Gastrocnemius medialis (tissue), 4 donors: ENCODE data around the gene KIN. TPM values are rescaled to one million over a fixed set of nuclear protein-coding genes. Genes with fewer than 3 reads are reported as not detected.
"Not testable (repeated sequence)": the region's sequence is repeated elsewhere in the genome, so short reads cannot be mapped to it uniquely, and the experiment has no call there.

ENCODE experiments used
- ATAC-seq, 2 donors: fragments of 150-250 bp; one replicate each; pipeline ENCODE4 v1.9.1; 2016
- DNase-seq, 2 donors: peaks; one replicate each; pipeline ENCODE4 v3.0.0-alpha.2; 2019
- H3K27ac ChIP-seq, 4 donors: fragments of 200-600 bp; sonication (generic); 1 replicate in 1 of 4; 2 replicates in 3 of 4; pipeline ENCODE4 v1.5.1; 2016 to 2018; ENCODE audit warnings: mild to moderate bottlenecking in 2 of 4, moderate library complexity in 1 of 4
- H3K27me3 ChIP-seq, 3 donors: fragments of 200-600 bp; sonication (generic) in 2 of 3; 1 replicate in 1 of 3; 2 replicates in 2 of 3; pipeline versions ENCODE4 v1.5.1 to v1.6.0; 2016 to 2019; ENCODE audit warnings: mild to moderate bottlenecking in 1 of 3, moderate library complexity in 1 of 3
- H3K36me3 ChIP-seq, 2 donors: fragments of 200-600 bp; sonication (generic) in 1 of 2; one replicate each; pipeline ENCODE4 v1.5.1; 2017 to 2018
- H3K4me1 ChIP-seq, 2 donors: fragments of 200-600 bp; sonication (generic) in 1 of 2; one replicate each; pipeline ENCODE4 v1.5.1; 2016 to 2017; ENCODE audit warnings: mild to moderate bottlenecking in 2 of 2
- H3K4me3 ChIP-seq, 4 donors: fragments of 200-600 bp; sonication (generic) in 3 of 4; 1 replicate in 1 of 4; 2 replicates in 3 of 4; pipeline ENCODE4 v1.5.1; 2016 to 2019; ENCODE audit warnings: mild to moderate bottlenecking in 2 of 4
- H3K9me3 ChIP-seq, 3 donors: fragments of 200-600 bp; sonication (generic) in 2 of 3; 1 replicate in 1 of 3; 2 replicates in 2 of 3; pipeline ENCODE4 v1.5.1; 2016 to 2019
- POLR2A ChIP-seq, 2 donors: fragments of 450-650 bp; IDR thresholded peaks; one replicate each; pipeline ENCODE4 v1.6.1; 2017; ENCODE audit warnings: antibody characterized with exemption in 2 of 2, mild to moderate bottlenecking in 2 of 2, moderate library complexity in 2 of 2
- in situ Hi-C, 4 donors: fragments of 200-750 bp; cut with MboI; loops; one replicate each; pipeline versions ENCODE4 v1.15.0 to v1.8.0; 2017; ENCODE audit warnings: low sequenced_read_pairs in 4 of 4
- intact Hi-C: fragments of 100-400 bp; cut with DNase I; formaldehyde crosslinking; loops from one replicate; pipeline ENCODE4 v1.15.1; 2023; ENCODE audit warnings: low total_unique reads
- total RNA-seq, 4 donors: library from RNA; depleted of rRNA; stranded (reverse); fragments of >200 nt; gene quantifications; one replicate each; pipeline versions ENCODE4 v1.1.0 to v1.2.3, GENCODE V29; 2016
- TF ChIP-seq, protein P1 (sequence below), 5 experiments: fragments of 450-650 bp in 3 of 5; fragments of 200-600 bp in 2 of 5; sonication (generic) in 2 of 5; IDR thresholded peaks in 4 of 5; conservative IDR thresholded peaks in 1 of 5; 1 replicate in 4 of 5; 2 replicates in 1 of 5; pipeline ENCODE4 v1.5.1; 2016 to 2019; ENCODE audit warnings: antibody characterized with exemption in 5 of 5, mild to moderate bottlenecking in 3 of 5, moderate library complexity in 3 of 5

Gene KIN
- total RNA-seq, 4 donors from 2014 or later: 1.7 to 11.4 (median 8.7) TPM

DNA sequence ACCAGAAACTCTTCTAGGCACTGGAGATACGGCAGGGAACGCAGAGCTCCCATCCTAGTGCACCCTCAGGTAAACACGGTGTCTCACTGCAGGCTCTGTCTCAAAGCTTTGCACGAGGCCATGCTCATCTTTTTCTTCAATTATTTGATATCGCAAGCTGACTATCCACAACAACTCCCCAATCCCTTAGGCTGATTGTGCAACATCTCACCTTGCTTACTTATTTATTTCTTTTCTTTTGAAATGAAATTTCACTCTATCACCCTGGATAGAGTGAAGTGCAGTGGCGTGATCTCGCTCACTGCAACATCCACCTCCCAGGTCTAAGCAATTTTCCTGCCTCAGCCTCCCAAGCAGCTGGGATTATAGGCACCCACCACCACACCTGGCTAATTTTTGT is 72.3 kb downstream of the KIN start:
- Histone ChIP-seq H3K9me3 (no peaks in the 10 kb centered on the region), H3K36me3 (no peaks in the 10 kb centered on the region), H3K27ac (no peak overlapping the region), H3K4me1 (no peaks in the 10 kb centered on the region), H3K27me3 (no peaks in the 10 kb centered on the region), H3K4me3 (no peak overlapping the region)
- TF ChIP-seq, protein P1, sequence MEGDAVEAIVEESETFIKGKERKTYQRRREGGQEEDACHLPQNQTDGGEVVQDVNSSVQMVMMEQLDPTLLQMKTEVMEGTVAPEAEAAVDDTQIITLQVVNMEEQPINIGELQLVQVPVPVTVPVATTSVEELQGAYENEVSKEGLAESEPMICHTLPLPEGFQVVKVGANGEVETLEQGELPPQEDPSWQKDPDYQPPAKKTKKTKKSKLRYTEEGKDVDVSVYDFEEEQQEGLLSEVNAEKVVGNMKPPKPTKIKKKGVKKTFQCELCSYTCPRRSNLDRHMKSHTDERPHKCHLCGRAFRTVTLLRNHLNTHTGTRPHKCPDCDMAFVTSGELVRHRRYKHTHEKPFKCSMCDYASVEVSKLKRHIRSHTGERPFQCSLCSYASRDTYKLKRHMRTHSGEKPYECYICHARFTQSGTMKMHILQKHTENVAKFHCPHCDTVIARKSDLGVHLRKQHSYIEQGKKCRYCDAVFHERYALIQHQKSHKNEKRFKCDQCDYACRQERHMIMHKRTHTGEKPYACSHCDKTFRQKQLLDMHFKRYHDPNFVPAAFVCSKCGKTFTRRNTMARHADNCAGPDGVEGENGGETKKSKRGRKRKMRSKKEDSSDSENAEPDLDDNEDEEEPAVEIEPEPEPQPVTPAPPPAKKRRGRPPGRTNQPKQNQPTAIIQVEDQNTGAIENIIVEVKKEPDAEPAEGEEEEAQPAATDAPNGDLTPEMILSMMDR (IDR thresholded peaks at IDR 0.05 in 4 of 5, conservative IDR thresholded peaks at IDR 0.05 in 1 of 5): no peak
- no peak for TF ChIP-seq POLR2A (IDR thresholded peaks at IDR 0.05)
- in situ Hi-C loops (no loop called here), intact Hi-C loops (no loop called here)
- no peak for ATAC-seq
- DNase-seq: no peak

DNA sequence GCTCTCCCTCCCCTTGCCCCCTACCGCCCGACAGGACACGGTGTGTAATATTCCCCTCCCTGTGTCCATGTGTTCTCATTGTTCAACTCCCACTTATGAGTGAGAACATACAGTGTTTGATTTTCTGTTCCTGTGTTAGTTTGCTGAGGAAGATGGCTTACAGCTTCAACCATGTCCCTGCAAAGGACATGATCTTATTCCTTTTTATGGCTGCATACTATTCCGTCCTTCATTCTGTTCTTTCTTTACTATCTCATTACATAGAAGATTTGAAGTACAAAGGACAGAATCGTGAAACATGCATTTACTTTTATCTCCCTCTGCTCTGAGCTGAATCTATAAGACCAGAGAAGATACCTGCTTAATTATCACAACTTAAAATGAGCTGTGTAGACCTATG is 76.7 kb downstream of the KIN start:
- DNase-seq, intact Hi-C loops, H3K27me3 ChIP-seq, H3K27ac ChIP-seq, H3K36me3 ChIP-seq, H3K9me3 ChIP-seq, H3K4me1 ChIP-seq, H3K4me3 ChIP-seq, ATAC-seq, in situ Hi-C loops: not testable (repeated sequence)

DNA sequence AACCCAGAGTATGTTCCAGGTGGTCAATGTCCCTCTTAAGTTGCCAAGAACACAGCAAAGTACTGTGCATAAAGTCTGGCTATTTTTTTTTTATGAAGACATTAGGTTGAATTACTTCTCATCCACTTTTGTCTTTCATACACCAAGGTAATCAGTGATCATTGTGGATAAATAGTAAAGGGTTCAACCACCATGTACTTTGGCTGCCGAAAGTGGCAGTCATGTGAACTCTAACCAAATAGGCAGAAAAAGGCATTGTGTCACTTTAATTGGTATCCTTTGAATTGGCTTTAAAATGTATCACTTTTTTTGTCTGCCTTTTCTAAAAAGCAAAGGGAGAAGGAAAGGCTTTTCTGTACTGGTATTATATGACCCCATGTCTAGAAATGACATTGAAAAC is 77.3 kb downstream of the KIN start:
- Histone ChIP-seq H3K4me3 (no peak overlapping the region), H3K4me1 (no peaks in the 10 kb centered on the region), H3K27me3 (peaks cover 0 to 2% (median 0%) of the 10 kb centered on the region in 3 donors), H3K36me3 (no peaks in the 10 kb centered on the region), H3K9me3 (no peaks in the 10 kb centered on the region), H3K27ac (no peak overlapping the region)
- ATAC-seq: no peak
- DNase-seq: no peak
- intact Hi-C loops: no loop called here
- no peak for TF ChIP-seq POLR2A (IDR thresholded peaks at IDR 0.05)
- TF ChIP-seq, protein P1 (IDR thresholded peaks at IDR 0.05 in 4 of 5, conservative IDR thresholded peaks at IDR 0.05 in 1 of 5): no peak
- in situ Hi-C loops: no loop called here

DNA sequence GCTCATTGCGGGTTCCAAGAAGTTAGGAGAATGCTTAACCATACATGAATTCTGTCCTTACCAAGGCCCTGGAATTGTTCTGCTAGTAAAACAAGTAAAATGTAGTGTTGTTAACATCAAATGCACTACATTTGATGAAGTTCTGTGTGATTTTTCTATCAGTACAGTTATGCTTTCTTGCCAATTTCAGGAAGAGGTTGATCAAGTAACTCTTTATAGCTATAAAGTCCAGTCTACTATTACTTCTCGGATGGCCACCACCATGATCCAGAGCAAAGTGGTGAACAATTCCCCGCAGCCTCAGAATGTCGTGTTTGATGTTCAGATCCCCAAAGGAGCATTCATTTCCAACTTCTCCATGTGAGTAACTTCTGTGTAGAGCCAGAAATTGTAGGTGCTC is 79.0 kb downstream of the KIN start:
- no peak for ATAC-seq
- intact Hi-C loops: no loop called here

DNA sequence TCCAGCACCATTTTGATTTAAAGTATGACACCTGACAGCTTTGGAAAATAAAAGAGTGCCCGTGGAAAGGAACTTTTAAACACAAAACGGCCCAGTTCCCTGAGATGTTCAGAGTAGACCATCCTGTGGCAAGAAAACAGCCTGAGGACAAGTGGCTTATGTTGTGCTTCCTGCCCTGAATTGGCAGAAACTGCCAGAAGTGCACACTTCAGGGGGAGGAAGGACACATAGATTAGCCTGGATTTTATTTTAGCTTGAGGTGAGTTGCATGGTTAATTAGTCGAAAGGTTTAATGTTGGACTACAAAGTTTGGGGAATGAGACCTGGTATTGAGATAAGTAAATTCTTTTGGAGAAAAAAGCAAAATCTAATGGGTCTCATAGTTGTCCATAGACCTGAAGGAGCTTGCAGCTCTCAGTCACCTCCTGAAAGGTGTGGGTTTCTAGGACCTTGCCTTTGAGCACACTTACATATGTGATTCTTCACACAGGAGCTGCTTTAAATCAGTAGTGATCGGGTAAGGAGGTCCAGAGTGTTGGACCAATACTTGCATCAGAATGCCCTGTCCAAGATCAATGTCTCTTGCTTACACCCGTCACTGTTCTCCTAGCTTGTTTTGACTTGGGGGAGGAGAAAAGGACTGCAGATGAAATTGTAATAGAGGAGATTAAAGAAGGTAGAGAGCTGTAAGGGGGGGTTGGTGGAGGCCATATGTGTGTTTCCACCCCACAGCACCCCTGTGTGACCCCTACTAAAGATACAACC is 79.8 kb downstream of the KIN start:
- no peaks in the 10 kb centered on the region for H3K9me3 ChIP-seq
- H3K4me1 ChIP-seq: no peaks in the 10 kb centered on the region
- H3K27me3 ChIP-seq: peaks cover 0 to 3% (median 2%) of the 10 kb centered on the region in 3 donors
- in situ Hi-C loops: no loop called here
- ATAC-seq: no peak
- H3K4me3 ChIP-seq: no peak overlapping the region
- H3K36me3 ChIP-seq: no peaks in the 10 kb centered on the region
- intact Hi-C loops: no loop called here
- DNase-seq: no peak
- H3K27ac ChIP-seq: no peak overlapping the region
- TF ChIP-seq, protein P1 (IDR thresholded peaks at IDR 0.05 in 4 of 5, conservative IDR thresholded peaks at IDR 0.05 in 1 of 5): no peak
- TF ChIP-seq POLR2A (IDR thresholded peaks at IDR 0.05): no peak

More for the DNA sequence above, 79.0 kb downstream of the KIN start:
- no peak overlapping the region for H3K27ac ChIP-seq
- no peak for DNase-seq
- no peaks in the 10 kb centered on the region for H3K4me1 ChIP-seq
- H3K4me3 ChIP-seq: no peak overlapping the region
- in situ Hi-C loops: no loop called here
- no peaks in the 10 kb centered on the region for H3K36me3 ChIP-seq
- no peaks in the 10 kb centered on the region for H3K9me3 ChIP-seq
- no peak for TF ChIP-seq POLR2A (IDR thresholded peaks at IDR 0.05)
- TF ChIP-seq, protein P1 (IDR thresholded peaks at IDR 0.05 in 4 of 5, conservative IDR thresholded peaks at IDR 0.05 in 1 of 5): no peak
- peaks cover 0 to 3% (median 2%) of the 10 kb centered on the region in 3 donors for H3K27me3 ChIP-seq
